Measurements from ENCODE around the gene BEST1.

- no peak for TF ChIP-seq EP300 (IDR thresholded peaks at IDR 0.05; ENCODE audit: borderline replicate concordance)
- no peak for TF ChIP-seq YY1 (IDR thresholded peaks at IDR 0.05; ENCODE audit: low read depth)
- no peak for TF ChIP-seq CEBPB (IDR thresholded peaks at IDR 0.05)
- no peak for TF ChIP-seq TAF1 (IDR thresholded peaks at IDR 0.05; ENCODE audit: low read depth)
- no peak for TF ChIP-seq CREB1 (IDR thresholded peaks at IDR 0.05; ENCODE audit: low read depth)
- no peak for TF ChIP-seq REST (IDR thresholded peaks at IDR 0.05; ENCODE audit: low read depth)
- TF ChIP-seq RAD21 (IDR thresholded peaks at IDR 0.05; ENCODE audit: low read depth): no peak
- no peak for TF ChIP-seq NFIC (IDR thresholded peaks at IDR 0.05)
- no peak for TF ChIP-seq MAX (IDR thresholded peaks at IDR 0.05)
- TF ChIP-seq TCF12 (IDR thresholded peaks at IDR 0.05; ENCODE audit: low read depth): no peak
- TF ChIP-seq FOXM1 (IDR thresholded peaks at IDR 0.05; ENCODE audit: borderline replicate concordance, low read depth): no peak
- no peak for TF ChIP-seq USF1 (IDR thresholded peaks at IDR 0.05)
- no peak for TF ChIP-seq ZBTB7A (IDR thresholded peaks at IDR 0.05; ENCODE audit: low read depth)
Measured at GRCh38 chr11:61959678-61960077, 9.5 kb downstream of the BEST1 start.
